NCI-H1436 treated with DMSO at 0.1 percent for 48 hours (cell line): ENCODE data around the gene ZNF32.
"Not testable (repeated sequence)": the region's sequence is repeated elsewhere in the genome, so short reads cannot be mapped to it uniquely, and the experiment has no call there.

Source experiments
- DNase-seq: peaks from one replicate; lab custom pipeline; 2025; lab: John Stamatoyannopoulos, UW

The ZNF32 gene

GRCh38 chr10:43627942-43628341, 20.7 kb downstream of the ZNF32 start:
- no peak for DNase-seq

DNA sequence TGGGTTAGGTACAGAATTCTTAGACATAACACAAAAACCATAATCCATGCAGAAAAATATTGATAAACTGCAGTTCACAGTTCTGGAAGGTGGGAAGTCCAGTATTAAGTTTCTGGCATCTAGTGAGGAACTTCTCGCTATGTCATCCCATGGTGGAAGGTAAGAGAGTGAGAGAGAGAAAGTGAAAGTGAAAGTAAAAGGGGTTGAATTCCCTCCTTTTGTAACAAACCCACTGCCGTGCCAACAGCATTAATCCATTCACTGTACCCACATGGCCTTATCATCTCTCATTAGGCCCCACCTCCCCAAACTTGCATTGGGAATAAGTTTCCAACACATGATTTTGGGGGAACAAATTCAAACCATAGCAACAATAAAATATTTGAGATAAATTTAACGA, 25.3 kb downstream of the ZNF32 start:
- DNase-seq = no peak

- DNase-seq = no peak
Observed at GRCh38 chr10:43622038-43622437, 26.6 kb downstream of the ZNF32 start.

DNA sequence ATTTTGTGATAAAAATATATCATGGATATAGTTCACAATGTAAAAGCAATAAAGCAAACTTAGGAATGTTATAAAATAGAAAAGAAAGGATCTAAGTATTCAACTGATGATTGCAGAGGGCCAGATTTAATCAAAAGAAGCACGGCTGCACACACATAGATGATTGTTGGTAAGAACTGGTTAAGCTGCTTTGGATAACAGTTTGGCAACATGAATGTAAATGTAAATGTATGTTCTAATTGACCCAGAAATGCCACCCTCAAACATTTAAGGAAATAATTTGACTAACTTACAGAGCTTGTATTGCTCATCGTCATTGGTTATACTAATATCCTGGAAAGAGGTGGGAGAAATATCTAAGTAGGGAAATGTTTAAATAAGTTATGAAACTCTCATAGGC, 29.3 kb downstream of the ZNF32 start:
- DNase-seq = no peak

GRCh38 chr10:43616697-43617370, 31.8 kb downstream of the ZNF32 start:
- DNase-seq = no peak

- no peak for DNase-seq
Observed at GRCh38 chr10:43610636-43611035, 38.0 kb downstream of the ZNF32 start.

DNA sequence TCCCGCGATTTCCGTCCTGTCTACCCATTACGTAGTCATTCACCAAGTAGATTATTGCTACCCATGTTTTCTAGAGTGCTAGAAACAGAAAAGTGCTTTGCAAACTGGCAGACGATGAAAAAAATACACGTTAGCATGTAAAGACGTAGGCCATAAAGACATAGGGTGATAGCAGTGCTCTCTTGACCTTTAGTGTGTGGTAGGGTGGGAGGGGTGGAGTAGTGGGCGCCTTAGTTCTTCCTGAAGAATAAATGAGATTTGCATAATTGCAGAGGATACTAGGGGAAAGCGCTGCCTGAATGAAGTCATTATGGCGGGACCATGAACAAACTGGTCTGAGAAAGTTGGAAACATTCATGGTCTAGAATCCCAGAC, 41.5 kb downstream of the ZNF32 start:
- DNase-seq = no peak

DNA sequence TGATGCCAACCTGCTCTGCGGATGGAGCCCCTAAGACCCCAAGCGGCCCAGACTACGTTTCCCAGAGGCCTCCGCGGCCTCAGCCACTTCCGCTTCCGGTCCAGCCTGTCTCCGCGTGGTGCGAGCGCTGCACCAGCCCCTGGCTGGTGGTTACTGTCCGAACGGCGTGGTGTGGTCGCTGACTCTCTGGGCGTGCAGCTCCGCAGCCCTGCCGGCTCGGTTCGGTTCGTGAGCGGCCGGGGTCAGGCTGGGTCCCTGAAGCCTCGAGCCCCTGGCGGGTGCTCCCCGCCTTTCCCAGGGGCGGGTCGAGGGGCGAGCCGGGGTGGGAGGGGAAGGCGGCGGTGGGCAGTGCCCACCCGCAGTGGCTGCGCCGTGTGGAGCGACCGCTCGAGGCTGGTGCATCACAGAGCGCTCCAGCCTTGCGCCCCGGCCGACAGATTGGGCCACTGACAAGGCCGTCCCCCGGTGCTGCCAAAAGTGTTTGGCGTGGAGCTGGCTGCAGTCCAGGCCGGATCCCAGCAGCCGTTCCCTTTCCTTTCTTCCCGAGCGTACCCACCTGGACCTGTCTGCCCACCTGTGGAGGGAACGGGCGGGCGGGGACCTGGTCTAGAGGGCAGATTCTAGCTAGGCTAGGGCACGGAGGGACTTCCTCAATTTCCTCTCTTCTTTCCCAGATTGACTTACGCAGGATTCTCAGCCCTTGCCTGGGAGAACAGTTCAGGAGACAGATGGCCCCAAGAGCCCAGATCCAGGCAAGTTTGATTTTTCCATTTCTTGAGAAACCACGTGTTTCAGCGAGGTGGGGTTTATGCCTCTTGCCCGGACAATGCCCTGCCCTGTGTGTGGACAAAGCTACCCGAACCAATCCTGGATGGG, 42.1 kb downstream of the ZNF32 start, which contains the start of gene ZNF485:
ZNF485 (plus strand) TSS at position 116 of the 876 bp plus-strand sequence; CDS start at position 729, 613 bp downstream.
- no peak for DNase-seq

GRCh38 chr10:43605850-43606322, 42.8 kb downstream of the ZNF32 start:
- DNase-seq = no peak

- DNase-seq = not testable (repeated sequence)
Observed at GRCh38 chr10:43601576-43601975, 47.1 kb downstream of the ZNF32 start.

DNA sequence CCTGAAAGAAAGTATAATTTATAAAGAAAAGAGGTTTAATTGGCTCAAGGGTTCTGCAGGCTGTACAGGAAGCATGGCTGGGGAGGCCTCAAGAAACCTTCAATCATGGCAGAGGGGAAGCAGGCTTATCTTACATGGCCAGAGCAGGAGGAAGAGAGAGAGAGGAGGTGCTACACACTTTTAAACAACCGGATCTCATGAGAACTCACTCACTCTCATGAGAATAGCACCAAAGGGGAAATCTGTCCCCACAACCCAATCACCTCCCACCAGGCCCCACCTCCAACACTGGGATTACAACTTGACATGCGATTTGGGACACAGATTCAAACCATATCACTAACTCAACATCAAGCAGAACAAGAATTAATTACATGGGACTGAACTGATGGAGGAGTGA, 49.3 kb downstream of the ZNF32 start:
- DNase-seq = no peak

- DNase-seq = no peak
Observed at GRCh38 chr10:43598446-43598845, 50.2 kb downstream of the ZNF32 start.

DNA sequence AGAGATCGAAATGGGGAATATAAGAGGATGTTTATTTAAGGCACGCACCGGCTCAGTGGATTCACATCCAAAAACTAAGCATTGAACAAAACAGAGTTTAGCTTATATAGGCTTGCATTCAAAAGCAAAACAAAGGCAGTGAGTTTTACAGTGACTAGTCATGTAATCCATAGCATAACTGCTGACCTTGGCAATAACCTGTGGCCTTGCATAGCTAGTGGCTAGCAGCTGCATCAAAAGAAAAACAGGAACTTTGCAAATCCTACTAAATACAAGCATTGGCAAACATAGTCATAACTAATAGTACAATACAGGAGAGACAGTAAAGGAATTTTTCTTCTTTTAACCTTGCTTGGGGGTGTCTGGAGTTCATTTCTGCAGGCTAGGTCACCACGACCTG, 52.1 kb downstream of the ZNF32 start:
- no peak for DNase-seq

GRCh38 chr10:43595739-43596298, 52.9 kb downstream of the ZNF32 start:
- DNase-seq = no peak

- DNase-seq = no peak
Observed at GRCh38 chr10:43594944-43595589, 53.6 kb downstream of the ZNF32 start.
